ENCODE measurements around the gene NAIF1.
"Not testable (repeated sequence)": the region's sequence is repeated elsewhere in the genome, so short reads cannot be mapped to it uniquely, and the experiment has no call there.

Gene NAIF1

GRCh38 chr9:128087262-128087661, 20.1 kb upstream of the NAIF1 start:
- DNase-seq (ENCODE audit: low spot score), result no peak

- DNase-seq (ENCODE audit: low spot score), result no peak
Measured at GRCh38 chr9:128085943-128086342, 18.8 kb upstream of the NAIF1 start.

- no peak for DNase-seq (ENCODE audit: low spot score)
Measured at GRCh38 chr9:128084746-128085145, 17.6 kb upstream of the NAIF1 start.

GRCh38 chr9:128082151-128082550, 15.0 kb upstream of the NAIF1 start:
- no peak for DNase-seq (ENCODE audit: low spot score)

GRCh38 chr9:128081056-128081455, 13.9 kb upstream of the NAIF1 start:
- peak; percentile 88 for DNase-seq (ENCODE audit: low spot score)

GRCh38 chr9:128080206-128080605, 13.1 kb upstream of the NAIF1 start:
- DNase-seq (ENCODE audit: low spot score), result no peak

- DNase-seq (ENCODE audit: low spot score), result no peak
Measured at GRCh38 chr9:128078504-128079434, 11.6 kb upstream of the NAIF1 start.

- no peak for DNase-seq (ENCODE audit: low spot score)
Measured at GRCh38 chr9:128077847-128078503, 10.9 kb upstream of the NAIF1 start.

- DNase-seq (ENCODE audit: low spot score), result no peak
Measured at GRCh38 chr9:128073253-128073886, 6.2 kb upstream of the NAIF1 start.

GRCh38 chr9:128072144-128073021, 5.3 kb upstream of the NAIF1 start:
- DNase-seq (ENCODE audit: low spot score), result peak; percentile 36

- DNase-seq (ENCODE audit: low spot score), result not testable (repeated sequence)
Measured at GRCh38 chr9:128071475-128071874, 4.4 kb upstream of the NAIF1 start.

GRCh38 chr9:128070874-128071273, 3.8 kb upstream of the NAIF1 start:
- DNase-seq (ENCODE audit: low spot score), result no peak

GRCh38 chr9:128068386-128069205, 1.5 kb upstream of the NAIF1 start:
- no peak for DNase-seq (ENCODE audit: low spot score)

GRCh38 chr9:128067645-128068385, 695 bp upstream of the NAIF1 start, which contains the start of gene SLC25A25:
Gene SLC25A25 (plus strand): TSS chr9:128068232. CDS start chr9:128068320, 88 bp downstream.
- peak; percentile 99 for DNase-seq (ENCODE audit: low spot score)

- no peak for DNase-seq (ENCODE audit: low spot score)
Measured at GRCh38 chr9:128065907-128066712, 1.0 kb downstream of the NAIF1 start.

GRCh38 chr9:128062846-128063831, 4.0 kb downstream of the NAIF1 start:
- no peak for DNase-seq (ENCODE audit: low spot score)

GRCh38 chr9:128062279-128062678, 4.8 kb downstream of the NAIF1 start:
- DNase-seq (ENCODE audit: low spot score), result no peak
